CD4-positive, alpha-beta T cell treated with Interleukin-17A for 4 hours (primary cell): ENCODE measurements around the gene COMMD3.
"Not testable (repeated sequence)": the region's sequence is repeated elsewhere in the genome, so short reads cannot be mapped to it uniquely, and the experiment has no call there.

Experiments used
- DNase-seq: peaks from one replicate; pipeline ENCODE4 v3.0.0-alpha.2; 2020; ENCODE audit warnings: mixed read lengths

The COMMD3 gene

GRCh38 chr10:22340329-22341189, 24.4 kb downstream of the COMMD3 start:
- DNase-seq = peak; percentile 56

GRCh38 chr10:22341190-22341925, 25.2 kb downstream of the COMMD3 start:
- peak; percentile 17 for DNase-seq

- DNase-seq = no peak
These were observed 25.7 kb downstream of the COMMD3 start for GRCh38 chr10:22341926-22342196.

- no peak for DNase-seq
These were observed 26.2 kb downstream of the COMMD3 start for GRCh38 chr10:22342421-22342820.

- DNase-seq = no peak
These were observed 27.5 kb downstream of the COMMD3 start for GRCh38 chr10:22343731-22344130.

- DNase-seq = no peak
These were observed 28.1 kb downstream of the COMMD3 start for GRCh38 chr10:22344249-22344648.

GRCh38 chr10:22344781-22345300, 28.7 kb downstream of the COMMD3 start:
- DNase-seq = no peak

GRCh38 chr10:22345301-22346095, 29.3 kb downstream of the COMMD3 start, which contains the start of gene SPAG6:
Gene SPAG6 (plus strand): TSS chr10:22345496. CDS start chr10:22345612, 116 bp downstream.
- peak; percentile 42 for DNase-seq

GRCh38 chr10:22346096-22346661, 30.0 kb downstream of the COMMD3 start:
- DNase-seq = no peak

- no peak for DNase-seq
These were observed 33.6 kb downstream of the COMMD3 start for GRCh38 chr10:22349755-22350154.

GRCh38 chr10:22351131-22351703, 35.0 kb downstream of the COMMD3 start:
- no peak for DNase-seq

GRCh38 chr10:22356324-22356873, 40.2 kb downstream of the COMMD3 start:
- DNase-seq = no peak

GRCh38 chr10:22357770-22358169, 41.6 kb downstream of the COMMD3 start:
- DNase-seq = not testable (repeated sequence)

GRCh38 chr10:22363305-22363704, 47.1 kb downstream of the COMMD3 start:
- DNase-seq = no peak

GRCh38 chr10:22364407-22365140, 48.4 kb downstream of the COMMD3 start:
- no peak for DNase-seq

GRCh38 chr10:22365233-22365632, 49.0 kb downstream of the COMMD3 start:
- DNase-seq = no peak

- no peak for DNase-seq
These were observed 49.7 kb downstream of the COMMD3 start for GRCh38 chr10:22365644-22366434.

GRCh38 chr10:22366435-22366703, 50.2 kb downstream of the COMMD3 start:
- DNase-seq = no peak

GRCh38 chr10:22366771-22367170, 50.6 kb downstream of the COMMD3 start:
- no peak for DNase-seq

GRCh38 chr10:22367471-22367870, 51.3 kb downstream of the COMMD3 start:
- DNase-seq = no peak

- no peak for DNase-seq
These were observed 52.2 kb downstream of the COMMD3 start for GRCh38 chr10:22368402-22368801.
